ENCODE data around the gene DNAL1.

DNA sequence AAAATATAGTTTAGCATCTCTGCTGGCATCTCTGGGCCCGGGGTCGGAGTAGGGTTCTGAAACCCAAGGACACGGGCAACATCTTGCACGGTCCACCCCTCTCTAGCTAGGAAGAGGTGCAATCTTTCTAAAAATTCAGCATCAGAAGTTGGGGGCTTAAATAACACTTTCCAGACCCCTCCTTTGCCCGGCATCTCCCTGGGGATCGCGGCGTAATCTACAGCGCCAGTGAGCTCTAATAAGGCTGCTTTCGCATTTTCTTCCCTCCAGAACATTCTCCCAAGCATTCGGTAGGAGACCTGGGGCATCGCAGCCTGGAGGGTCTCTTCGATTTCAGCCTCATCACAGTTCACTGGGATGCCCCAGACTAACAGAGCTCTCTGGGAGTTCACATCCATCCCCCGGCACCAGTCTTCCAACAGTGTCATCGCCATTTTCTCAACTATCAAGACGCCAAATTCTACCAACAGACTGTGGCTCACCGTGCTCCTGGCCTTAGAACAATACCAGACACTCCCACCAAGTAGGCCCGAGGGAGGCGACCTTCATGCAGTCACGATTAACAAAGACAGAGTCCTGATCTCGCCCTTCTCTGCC lies 68.5 kb downstream of the DNAL1 start:
- TF ChIP-seq, protein P1, sequence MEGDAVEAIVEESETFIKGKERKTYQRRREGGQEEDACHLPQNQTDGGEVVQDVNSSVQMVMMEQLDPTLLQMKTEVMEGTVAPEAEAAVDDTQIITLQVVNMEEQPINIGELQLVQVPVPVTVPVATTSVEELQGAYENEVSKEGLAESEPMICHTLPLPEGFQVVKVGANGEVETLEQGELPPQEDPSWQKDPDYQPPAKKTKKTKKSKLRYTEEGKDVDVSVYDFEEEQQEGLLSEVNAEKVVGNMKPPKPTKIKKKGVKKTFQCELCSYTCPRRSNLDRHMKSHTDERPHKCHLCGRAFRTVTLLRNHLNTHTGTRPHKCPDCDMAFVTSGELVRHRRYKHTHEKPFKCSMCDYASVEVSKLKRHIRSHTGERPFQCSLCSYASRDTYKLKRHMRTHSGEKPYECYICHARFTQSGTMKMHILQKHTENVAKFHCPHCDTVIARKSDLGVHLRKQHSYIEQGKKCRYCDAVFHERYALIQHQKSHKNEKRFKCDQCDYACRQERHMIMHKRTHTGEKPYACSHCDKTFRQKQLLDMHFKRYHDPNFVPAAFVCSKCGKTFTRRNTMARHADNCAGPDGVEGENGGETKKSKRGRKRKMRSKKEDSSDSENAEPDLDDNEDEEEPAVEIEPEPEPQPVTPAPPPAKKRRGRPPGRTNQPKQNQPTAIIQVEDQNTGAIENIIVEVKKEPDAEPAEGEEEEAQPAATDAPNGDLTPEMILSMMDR (optimal IDR thresholded peaks at IDR 0.05 in 1 of 3, IDR thresholded peaks at IDR 0.05 in 1 of 3, conservative IDR thresholded peaks at IDR 0.05 in 1 of 3; ENCODE audit: extremely low read depth in 1 of 3, insufficient read depth in 2 of 3, low read length in 3 of 3): no peak
- no peak for TF ChIP-seq EZH2 (IDR thresholded peaks at IDR 0.05; ENCODE audit: low read length)

Measured in keratinocyte (primary cell).